Neural cell (in vitro differentiated cells): ENCODE results near the gene SLC17A7.

ENCODE experiments used
- EP300 ChIP-seq: fragments of 450-650 bp; conservative IDR thresholded peaks from 2 replicates; pipeline ENCODE4 v1.6.1; 2014; ENCODE audit warnings: antibody characterized with exemption, mild to moderate bottlenecking, moderate library complexity; ENCODE audit not compliant: poor library complexity, severe bottlenecking
- EZH2 ChIP-seq: fragments of 200-600, 300-800 bp; shearing (Covaris generic), sonication (generic); IDR thresholded peaks from 2 replicates; pipeline ENCODE4 v1.6.1; 2014; ENCODE audit warnings: antibody characterized with exemption, low read length, borderline replicate concordance, mild to moderate bottlenecking; ENCODE audit not compliant: insufficient read depth, poor library complexity, severe bottlenecking
- MXI1 ChIP-seq: fragments of 450-650 bp; conservative IDR thresholded peaks from 2 replicates; pipeline ENCODE4 v1.6.1; 2014; ENCODE audit warnings: antibody characterized with exemption, mild to moderate bottlenecking; ENCODE audit not compliant: poor library complexity, severe bottlenecking
- POLR2AphosphoS5 ChIP-seq: IDR thresholded peaks from 2 replicates; pipeline ENCODE4 v1.6.1; 2012
- RAD21 ChIP-seq: fragments of 450-650 bp; conservative IDR thresholded peaks from 2 replicates; pipeline ENCODE4 v1.6.1; 2014; ENCODE audit warnings: antibody characterized with exemption, mild to moderate bottlenecking, moderate library complexity
- SMC3 ChIP-seq: fragments of 450-650 bp; conservative IDR thresholded peaks from 2 replicates; pipeline ENCODE4 v1.6.1; 2014; ENCODE audit warnings: antibody characterized with exemption, mild to moderate bottlenecking, moderate library complexity; ENCODE audit not compliant: poor library complexity
- TAF1 ChIP-seq: IDR thresholded peaks from 2 replicates; pipeline ENCODE4 v1.6.1; 2012; ENCODE audit warnings: low read depth
- TF ChIP-seq, protein P1 (sequence below): fragments of 450-650 bp; IDR thresholded peaks from 2 replicates; pipeline ENCODE4 v1.5.1; 2014; ENCODE audit warnings: antibody characterized with exemption, mild to moderate bottlenecking, moderate library complexity; ENCODE audit not compliant: poor library complexity, severe bottlenecking
- TF ChIP-seq, protein P2 (sequence below): IDR thresholded peaks from 2 replicates; pipeline ENCODE4 v1.6.1; 2012; ENCODE audit warnings: borderline replicate concordance

GRCh38 chr19:49439836-49440235 lies 1.5 kb downstream of the SLC17A7 start:
- TF ChIP-seq POLR2AphosphoS5 (no peak), TAF1 (no peak), SMC3 (no peak), EZH2 (no peak), EP300 (no peak), RAD21 (no peak), MXI1 (no peak)
- TF ChIP-seq, protein P1, sequence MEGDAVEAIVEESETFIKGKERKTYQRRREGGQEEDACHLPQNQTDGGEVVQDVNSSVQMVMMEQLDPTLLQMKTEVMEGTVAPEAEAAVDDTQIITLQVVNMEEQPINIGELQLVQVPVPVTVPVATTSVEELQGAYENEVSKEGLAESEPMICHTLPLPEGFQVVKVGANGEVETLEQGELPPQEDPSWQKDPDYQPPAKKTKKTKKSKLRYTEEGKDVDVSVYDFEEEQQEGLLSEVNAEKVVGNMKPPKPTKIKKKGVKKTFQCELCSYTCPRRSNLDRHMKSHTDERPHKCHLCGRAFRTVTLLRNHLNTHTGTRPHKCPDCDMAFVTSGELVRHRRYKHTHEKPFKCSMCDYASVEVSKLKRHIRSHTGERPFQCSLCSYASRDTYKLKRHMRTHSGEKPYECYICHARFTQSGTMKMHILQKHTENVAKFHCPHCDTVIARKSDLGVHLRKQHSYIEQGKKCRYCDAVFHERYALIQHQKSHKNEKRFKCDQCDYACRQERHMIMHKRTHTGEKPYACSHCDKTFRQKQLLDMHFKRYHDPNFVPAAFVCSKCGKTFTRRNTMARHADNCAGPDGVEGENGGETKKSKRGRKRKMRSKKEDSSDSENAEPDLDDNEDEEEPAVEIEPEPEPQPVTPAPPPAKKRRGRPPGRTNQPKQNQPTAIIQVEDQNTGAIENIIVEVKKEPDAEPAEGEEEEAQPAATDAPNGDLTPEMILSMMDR, result no peak
- TF ChIP-seq, protein P2, sequence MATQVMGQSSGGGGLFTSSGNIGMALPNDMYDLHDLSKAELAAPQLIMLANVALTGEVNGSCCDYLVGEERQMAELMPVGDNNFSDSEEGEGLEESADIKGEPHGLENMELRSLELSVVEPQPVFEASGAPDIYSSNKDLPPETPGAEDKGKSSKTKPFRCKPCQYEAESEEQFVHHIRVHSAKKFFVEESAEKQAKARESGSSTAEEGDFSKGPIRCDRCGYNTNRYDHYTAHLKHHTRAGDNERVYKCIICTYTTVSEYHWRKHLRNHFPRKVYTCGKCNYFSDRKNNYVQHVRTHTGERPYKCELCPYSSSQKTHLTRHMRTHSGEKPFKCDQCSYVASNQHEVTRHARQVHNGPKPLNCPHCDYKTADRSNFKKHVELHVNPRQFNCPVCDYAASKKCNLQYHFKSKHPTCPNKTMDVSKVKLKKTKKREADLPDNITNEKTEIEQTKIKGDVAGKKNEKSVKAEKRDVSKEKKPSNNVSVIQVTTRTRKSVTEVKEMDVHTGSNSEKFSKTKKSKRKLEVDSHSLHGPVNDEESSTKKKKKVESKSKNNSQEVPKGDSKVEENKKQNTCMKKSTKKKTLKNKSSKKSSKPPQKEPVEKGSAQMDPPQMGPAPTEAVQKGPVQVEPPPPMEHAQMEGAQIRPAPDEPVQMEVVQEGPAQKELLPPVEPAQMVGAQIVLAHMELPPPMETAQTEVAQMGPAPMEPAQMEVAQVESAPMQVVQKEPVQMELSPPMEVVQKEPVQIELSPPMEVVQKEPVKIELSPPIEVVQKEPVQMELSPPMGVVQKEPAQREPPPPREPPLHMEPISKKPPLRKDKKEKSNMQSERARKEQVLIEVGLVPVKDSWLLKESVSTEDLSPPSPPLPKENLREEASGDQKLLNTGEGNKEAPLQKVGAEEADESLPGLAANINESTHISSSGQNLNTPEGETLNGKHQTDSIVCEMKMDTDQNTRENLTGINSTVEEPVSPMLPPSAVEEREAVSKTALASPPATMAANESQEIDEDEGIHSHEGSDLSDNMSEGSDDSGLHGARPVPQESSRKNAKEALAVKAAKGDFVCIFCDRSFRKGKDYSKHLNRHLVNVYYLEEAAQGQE, result no peak
